ENCODE results near the gene ANKRD31. TPM values are rescaled to one million over a fixed set of nuclear protein-coding genes. Genes with fewer than 3 reads are reported as not detected.

Gene ANKRD31
- total RNA-seq, 2 experiments from 2014 or later, result 0.13 TPM; not detected in 1

GRCh38 chr5:75192264-75192663, 44.4 kb downstream of the ANKRD31 start:
- Histone ChIP-seq H3K4me1 (ENCODE audit: insufficient read depth, low read length, poor library complexity, severe bottlenecking) (no peaks in the 10 kb centered on the region), H3K79me2 (ENCODE audit: insufficient read depth, low read depth, low read length) (no peaks in the 10 kb centered on the region), H3K9me2 (ENCODE audit: insufficient read depth, low read length) (no peaks in the 10 kb centered on the region), H3K4me3 (ENCODE audit: low read depth, low read length, poor library complexity, severe bottlenecking) (no peak overlapping the region), H2AFZ (ENCODE audit: low read length) (no peak overlapping the region), H4K20me1 (ENCODE audit: insufficient read depth, low read length) (no peaks in the 10 kb centered on the region), H3K27ac (ENCODE audit: low read depth, low read length, poor library complexity, severe bottlenecking) (no peak overlapping the region), H3K4me2 (ENCODE audit: low read length) (no peak overlapping the region), H3K9me3 (ENCODE audit: low read length) (no peaks in the 10 kb centered on the region), H3K36me3 (ENCODE audit: insufficient read depth, low read length) (no peaks in the 10 kb centered on the region)
- DNase-seq (ENCODE audit: low spot score), result no peak
- TF ChIP-seq, protein P1, sequence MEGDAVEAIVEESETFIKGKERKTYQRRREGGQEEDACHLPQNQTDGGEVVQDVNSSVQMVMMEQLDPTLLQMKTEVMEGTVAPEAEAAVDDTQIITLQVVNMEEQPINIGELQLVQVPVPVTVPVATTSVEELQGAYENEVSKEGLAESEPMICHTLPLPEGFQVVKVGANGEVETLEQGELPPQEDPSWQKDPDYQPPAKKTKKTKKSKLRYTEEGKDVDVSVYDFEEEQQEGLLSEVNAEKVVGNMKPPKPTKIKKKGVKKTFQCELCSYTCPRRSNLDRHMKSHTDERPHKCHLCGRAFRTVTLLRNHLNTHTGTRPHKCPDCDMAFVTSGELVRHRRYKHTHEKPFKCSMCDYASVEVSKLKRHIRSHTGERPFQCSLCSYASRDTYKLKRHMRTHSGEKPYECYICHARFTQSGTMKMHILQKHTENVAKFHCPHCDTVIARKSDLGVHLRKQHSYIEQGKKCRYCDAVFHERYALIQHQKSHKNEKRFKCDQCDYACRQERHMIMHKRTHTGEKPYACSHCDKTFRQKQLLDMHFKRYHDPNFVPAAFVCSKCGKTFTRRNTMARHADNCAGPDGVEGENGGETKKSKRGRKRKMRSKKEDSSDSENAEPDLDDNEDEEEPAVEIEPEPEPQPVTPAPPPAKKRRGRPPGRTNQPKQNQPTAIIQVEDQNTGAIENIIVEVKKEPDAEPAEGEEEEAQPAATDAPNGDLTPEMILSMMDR (conservative IDR thresholded peaks at IDR 0.05; ENCODE audit: low read length), result no peak
- no peak for TF ChIP-seq EZH2phosphoT487 (IDR thresholded peaks at IDR 0.05; ENCODE audit: borderline replicate concordance, low read depth, low read length)
- POLR2A ChIA-PET, result interaction anchor here (1.3 kb wide), 1 partner anchor 43 kb away, joined by 4 read pairs; no protein-coding TSS in a partner anchor
- BruUV-seq (replicated peaks), result no TSS peak
- CTCF ChIA-PET (ENCODE audit: unreplicated experiment), result no interaction called here
- intact Hi-C loops (cut with micrococcal nuclease; ENCODE audit: unreplicated experiment), result no loop called here

DNA sequence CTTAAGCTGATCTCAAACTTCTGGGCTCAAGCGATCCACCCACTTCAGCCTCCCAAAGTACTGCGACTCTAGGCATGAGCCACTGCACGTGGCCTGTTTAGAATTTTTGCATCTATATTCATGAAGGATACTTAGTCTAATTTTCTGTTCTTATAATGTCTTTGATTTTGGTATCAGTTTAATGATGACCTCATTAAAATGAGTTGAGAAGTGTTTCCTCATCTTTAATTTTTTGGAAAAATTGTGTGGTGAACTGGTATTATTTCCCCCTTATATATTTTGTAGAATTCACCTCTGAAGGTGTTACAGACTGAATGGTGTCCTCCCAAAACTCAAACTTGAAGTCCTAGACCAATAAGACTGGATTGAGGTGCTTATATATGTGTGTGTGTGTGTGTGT, 46.5 kb downstream of the ANKRD31 start:
- H3K4me1 ChIP-seq (ENCODE audit: insufficient read depth, low read length, poor library complexity, severe bottlenecking), result no peaks in the 10 kb centered on the region
- H3K27ac ChIP-seq (ENCODE audit: low read depth, low read length, poor library complexity, severe bottlenecking), result no peak overlapping the region
- CTCF ChIA-PET (ENCODE audit: unreplicated experiment), result no interaction called here
- no peaks in the 10 kb centered on the region for H4K20me1 ChIP-seq (ENCODE audit: insufficient read depth, low read length)
- POLR2A ChIA-PET, result no interaction called here
- no peak for TF ChIP-seq EZH2phosphoT487 (IDR thresholded peaks at IDR 0.05; ENCODE audit: borderline replicate concordance, low read depth, low read length)
- TF ChIP-seq, protein P1 (conservative IDR thresholded peaks at IDR 0.05; ENCODE audit: low read length), result no peak
- no peak for DNase-seq (ENCODE audit: low spot score)
- H3K4me3 ChIP-seq (ENCODE audit: low read depth, low read length, poor library complexity, severe bottlenecking), result no peak overlapping the region
- H3K36me3 ChIP-seq (ENCODE audit: insufficient read depth, low read length), result no peaks in the 10 kb centered on the region
- H3K9me3 ChIP-seq (ENCODE audit: low read length), result no peaks in the 10 kb centered on the region
- H2AFZ ChIP-seq (ENCODE audit: low read length), result no peak overlapping the region
- H3K9me2 ChIP-seq (ENCODE audit: insufficient read depth, low read length), result no peaks in the 10 kb centered on the region
- BruUV-seq (replicated peaks), result no TSS peak
- no peak overlapping the region for H3K4me2 ChIP-seq (ENCODE audit: low read length)
- intact Hi-C loops (cut with micrococcal nuclease; ENCODE audit: unreplicated experiment), result no loop called here
- no peaks in the 10 kb centered on the region for H3K79me2 ChIP-seq (ENCODE audit: insufficient read depth, low read depth, low read length)

- no peaks in the 10 kb centered on the region for H3K36me3 ChIP-seq (ENCODE audit: insufficient read depth, low read length)
- no peak overlapping the region for H2AFZ ChIP-seq (ENCODE audit: low read length)
- TF ChIP-seq EZH2phosphoT487 (IDR thresholded peaks at IDR 0.05; ENCODE audit: borderline replicate concordance, low read depth, low read length), result no peak
- TF ChIP-seq, protein P1 (conservative IDR thresholded peaks at IDR 0.05; ENCODE audit: low read length), result no peak
- CTCF ChIA-PET (ENCODE audit: unreplicated experiment), result no interaction called here
- intact Hi-C loops (cut with micrococcal nuclease; ENCODE audit: unreplicated experiment), result no loop called here
- H3K79me2 ChIP-seq (ENCODE audit: insufficient read depth, low read depth, low read length), result no peaks in the 10 kb centered on the region
- no peaks in the 10 kb centered on the region for H3K9me2 ChIP-seq (ENCODE audit: insufficient read depth, low read length)
- no peak overlapping the region for H3K27ac ChIP-seq (ENCODE audit: low read depth, low read length, poor library complexity, severe bottlenecking)
- no peaks in the 10 kb centered on the region for H4K20me1 ChIP-seq (ENCODE audit: insufficient read depth, low read length)
- no TSS peak for BruUV-seq (replicated peaks)
- H3K9me3 ChIP-seq (ENCODE audit: low read length), result no peaks in the 10 kb centered on the region
- H3K4me3 ChIP-seq (ENCODE audit: low read depth, low read length, poor library complexity, severe bottlenecking), result no peak overlapping the region
- H3K4me2 ChIP-seq (ENCODE audit: low read length), result no peak overlapping the region
- DNase-seq (ENCODE audit: low spot score), result no peak
- no peaks in the 10 kb centered on the region for H3K4me1 ChIP-seq (ENCODE audit: insufficient read depth, low read length, poor library complexity, severe bottlenecking)
- POLR2A ChIA-PET, result interaction anchor here (0.7 kb wide), 1 partner anchor 472 kb away, joined by 3 read pairs; no protein-coding TSS in a partner anchor
These were observed 47.3 kb downstream of the ANKRD31 start for GRCh38 chr5:75189353-75189752.
